ENCODE measurements around the gene LMNTD1.

GRCh38 chr12:25558586-25558985 is 5.5 kb upstream of the LMNTD1 start:
- TF ChIP-seq CEBPB (IDR thresholded peaks at IDR 0.05) (no peak), RAD21 (IDR thresholded peaks at IDR 0.05; ENCODE audit: low read depth) (no peak), ZBTB7A (IDR thresholded peaks at IDR 0.05; ENCODE audit: low read depth) (no peak)
